WTC11 (cell line): ENCODE data around the gene CORO2B.

Experiments used
- CTCF ChIP-seq: fragments of 200-600 bp; IDR thresholded peaks from 2 replicates; pipeline ENCODE4 v1.8.0; 2022; ENCODE audit warnings: antibody characterized with exemption
- OVOL2 ChIP-seq: fragments of 250-450 bp; sonication (Bioruptor Pico); IDR thresholded peaks from 2 replicates; pipeline ENCODE4 v1.9.0; 2021; ENCODE audit warnings: mild to moderate bottlenecking, borderline replicate concordance
- SOX15 ChIP-seq: fragments of 250-450 bp; sonication (Bioruptor Pico); IDR thresholded peaks from 2 replicates; pipeline ENCODE4 v1.9.0; 2021; ENCODE audit warnings: mild to moderate bottlenecking
- SP1 ChIP-seq: sonication (generic); formaldehyde crosslinking; conservative IDR thresholded peaks from 2 replicates; pipeline ENCODE4 v1.8.1; 2022; ENCODE audit warnings: missing genetic modification reagents
- ZNF317 ChIP-seq: sonication (generic); formaldehyde crosslinking; IDR thresholded peaks from 2 replicates; pipeline ENCODE4 v1.8.1; 2023; ENCODE audit warnings: low read depth, mild to moderate bottlenecking, moderate library complexity, missing genetic modification reagents, borderline replicate concordance
- TF ChIP-seq, protein P1 (sequence below): sonication (generic); formaldehyde crosslinking; IDR thresholded peaks from 2 replicates; pipeline ENCODE4 v1.8.0; 2022; ENCODE audit warnings: mild to moderate bottlenecking, missing genetic modification reagents
- TF ChIP-seq, protein P2 (sequence below): sonication (generic); formaldehyde crosslinking; IDR thresholded peaks from 2 replicates; pipeline ENCODE4 v1.8.1; 2023; ENCODE audit warnings: mild to moderate bottlenecking, missing genetic modification reagents, moderate library complexity
- TF ChIP-seq, protein P3 (sequence below): sonication (generic); formaldehyde crosslinking; IDR thresholded peaks from 2 replicates; pipeline ENCODE4 v1.8.0; 2022; ENCODE audit warnings: mild to moderate bottlenecking, missing genetic modification reagents

DNA sequence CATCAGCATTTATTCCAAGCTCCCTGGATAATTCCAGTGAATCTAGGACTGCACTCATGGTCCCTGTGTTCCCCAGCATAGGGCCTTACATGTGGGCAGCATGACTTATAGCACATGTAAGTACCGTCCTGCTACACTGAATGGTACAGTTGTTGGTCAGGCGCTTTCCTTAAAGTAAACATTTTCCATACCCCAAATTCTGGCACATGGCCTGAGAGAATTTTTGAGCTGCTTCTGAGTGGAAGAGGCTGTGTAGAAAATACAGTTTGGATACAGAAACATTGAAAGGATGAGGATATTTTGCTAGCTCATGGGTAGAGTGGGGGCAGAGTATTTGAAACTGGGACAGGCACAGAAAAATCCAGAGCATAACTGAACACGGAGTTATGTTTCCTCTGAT lies 27.6 kb downstream of the CORO2B start:
- TF ChIP-seq CTCF (no peak), SOX15 (CRISPR knock-in tag) (no peak), ZNF317 (CRISPR knock-in tag) (no peak), OVOL2 (no peak), SP1 (no peak)
- TF ChIP-seq, protein P1, sequence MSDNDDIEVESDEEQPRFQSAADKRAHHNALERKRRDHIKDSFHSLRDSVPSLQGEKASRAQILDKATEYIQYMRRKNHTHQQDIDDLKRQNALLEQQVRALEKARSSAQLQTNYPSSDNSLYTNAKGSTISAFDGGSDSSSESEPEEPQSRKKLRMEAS, result no peak
- TF ChIP-seq, protein P2, sequence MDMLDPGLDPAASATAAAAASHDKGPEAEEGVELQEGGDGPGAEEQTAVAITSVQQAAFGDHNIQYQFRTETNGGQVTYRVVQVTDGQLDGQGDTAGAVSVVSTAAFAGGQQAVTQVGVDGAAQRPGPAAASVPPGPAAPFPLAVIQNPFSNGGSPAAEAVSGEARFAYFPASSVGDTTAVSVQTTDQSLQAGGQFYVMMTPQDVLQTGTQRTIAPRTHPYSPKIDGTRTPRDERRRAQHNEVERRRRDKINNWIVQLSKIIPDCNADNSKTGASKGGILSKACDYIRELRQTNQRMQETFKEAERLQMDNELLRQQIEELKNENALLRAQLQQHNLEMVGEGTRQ (CRISPR knock-in tag), result no peak
- TF ChIP-seq, protein P3, sequence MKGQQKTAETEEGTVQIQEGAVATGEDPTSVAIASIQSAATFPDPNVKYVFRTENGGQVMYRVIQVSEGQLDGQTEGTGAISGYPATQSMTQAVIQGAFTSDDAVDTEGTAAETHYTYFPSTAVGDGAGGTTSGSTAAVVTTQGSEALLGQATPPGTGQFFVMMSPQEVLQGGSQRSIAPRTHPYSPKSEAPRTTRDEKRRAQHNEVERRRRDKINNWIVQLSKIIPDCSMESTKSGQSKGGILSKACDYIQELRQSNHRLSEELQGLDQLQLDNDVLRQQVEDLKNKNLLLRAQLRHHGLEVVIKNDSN (CRISPR knock-in tag), result no peak
